ENCODE data around the gene CD22. TPM values are rescaled to one million over a fixed set of nuclear protein-coding genes. Genes with fewer than 3 reads are reported as not detected.

The CD22 gene
- total and polyA plus RNA-seq, 2 of the 13 experiments (the other 11 are each of a cell fraction or from before 2014, with no cell fraction given): 0.71 to 1.7 TPM

DNA sequence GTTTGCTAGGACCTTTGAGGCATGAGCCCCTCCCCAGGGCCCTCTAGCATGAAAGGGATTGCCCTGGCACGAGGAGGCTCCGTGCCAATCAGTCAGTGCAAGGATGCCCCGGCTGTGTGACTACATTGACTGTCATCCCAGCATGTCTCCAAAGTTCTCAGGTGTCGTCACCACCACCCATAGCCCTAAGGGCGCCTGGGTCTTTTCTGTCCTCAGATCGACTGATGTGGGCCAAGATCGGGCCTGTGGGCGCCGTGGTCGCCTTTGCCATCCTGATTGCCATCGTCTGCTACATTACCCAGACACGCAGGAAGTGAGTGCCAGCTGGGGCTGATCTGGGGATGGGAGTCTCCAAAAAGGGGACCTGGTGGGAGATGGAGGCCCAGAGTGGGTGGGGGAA lies 18.7 kb upstream of the CD22 start (continued):
- TF ChIP-seq, protein P1, sequence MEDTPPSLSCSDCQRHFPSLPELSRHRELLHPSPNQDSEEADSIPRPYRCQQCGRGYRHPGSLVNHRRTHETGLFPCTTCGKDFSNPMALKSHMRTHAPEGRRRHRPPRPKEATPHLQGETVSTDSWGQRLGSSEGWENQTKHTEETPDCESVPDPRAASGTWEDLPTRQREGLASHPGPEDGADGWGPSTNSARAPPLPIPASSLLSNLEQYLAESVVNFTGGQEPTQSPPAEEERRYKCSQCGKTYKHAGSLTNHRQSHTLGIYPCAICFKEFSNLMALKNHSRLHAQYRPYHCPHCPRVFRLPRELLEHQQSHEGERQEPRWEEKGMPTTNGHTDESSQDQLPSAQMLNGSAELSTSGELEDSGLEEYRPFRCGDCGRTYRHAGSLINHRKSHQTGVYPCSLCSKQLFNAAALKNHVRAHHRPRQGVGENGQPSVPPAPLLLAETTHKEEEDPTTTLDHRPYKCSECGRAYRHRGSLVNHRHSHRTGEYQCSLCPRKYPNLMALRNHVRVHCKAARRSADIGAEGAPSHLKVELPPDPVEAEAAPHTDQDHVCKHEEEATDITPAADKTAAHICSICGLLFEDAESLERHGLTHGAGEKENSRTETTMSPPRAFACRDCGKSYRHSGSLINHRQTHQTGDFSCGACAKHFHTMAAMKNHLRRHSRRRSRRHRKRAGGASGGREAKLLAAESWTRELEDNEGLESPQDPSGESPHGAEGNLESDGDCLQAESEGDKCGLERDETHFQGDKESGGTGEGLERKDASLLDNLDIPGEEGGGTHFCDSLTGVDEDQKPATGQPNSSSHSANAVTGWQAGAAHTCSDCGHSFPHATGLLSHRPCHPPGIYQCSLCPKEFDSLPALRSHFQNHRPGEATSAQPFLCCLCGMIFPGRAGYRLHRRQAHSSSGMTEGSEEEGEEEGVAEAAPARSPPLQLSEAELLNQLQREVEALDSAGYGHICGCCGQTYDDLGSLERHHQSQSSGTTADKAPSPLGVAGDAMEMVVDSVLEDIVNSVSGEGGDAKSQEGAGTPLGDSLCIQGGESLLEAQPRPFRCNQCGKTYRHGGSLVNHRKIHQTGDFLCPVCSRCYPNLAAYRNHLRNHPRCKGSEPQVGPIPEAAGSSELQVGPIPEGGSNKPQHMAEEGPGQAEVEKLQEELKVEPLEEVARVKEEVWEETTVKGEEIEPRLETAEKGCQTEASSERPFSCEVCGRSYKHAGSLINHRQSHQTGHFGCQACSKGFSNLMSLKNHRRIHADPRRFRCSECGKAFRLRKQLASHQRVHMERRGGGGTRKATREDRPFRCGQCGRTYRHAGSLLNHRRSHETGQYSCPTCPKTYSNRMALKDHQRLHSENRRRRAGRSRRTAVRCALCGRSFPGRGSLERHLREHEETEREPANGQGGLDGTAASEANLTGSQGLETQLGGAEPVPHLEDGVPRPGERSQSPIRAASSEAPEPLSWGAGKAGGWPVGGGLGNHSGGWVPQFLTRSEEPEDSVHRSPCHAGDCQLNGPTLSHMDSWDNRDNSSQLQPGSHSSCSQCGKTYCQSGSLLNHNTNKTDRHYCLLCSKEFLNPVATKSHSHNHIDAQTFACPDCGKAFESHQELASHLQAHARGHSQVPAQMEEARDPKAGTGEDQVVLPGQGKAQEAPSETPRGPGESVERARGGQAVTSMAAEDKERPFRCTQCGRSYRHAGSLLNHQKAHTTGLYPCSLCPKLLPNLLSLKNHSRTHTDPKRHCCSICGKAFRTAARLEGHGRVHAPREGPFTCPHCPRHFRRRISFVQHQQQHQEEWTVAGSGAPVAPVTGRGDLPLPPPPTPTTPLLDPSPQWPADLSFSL (CRISPR knock-in tag; IDR thresholded peaks at IDR 0.05): no peak
- TF ChIP-seq ZNF383 (CRISPR knock-in tag; IDR thresholded peaks at IDR 0.05; ENCODE audit: borderline replicate concordance) (no peak), SMARCC2 (IDR thresholded peaks at IDR 0.05) (no peak), ZNF10 (CRISPR knock-in tag; IDR thresholded peaks at IDR 0.05; ENCODE audit: borderline replicate concordance, low read depth) (no peak)

DNA sequence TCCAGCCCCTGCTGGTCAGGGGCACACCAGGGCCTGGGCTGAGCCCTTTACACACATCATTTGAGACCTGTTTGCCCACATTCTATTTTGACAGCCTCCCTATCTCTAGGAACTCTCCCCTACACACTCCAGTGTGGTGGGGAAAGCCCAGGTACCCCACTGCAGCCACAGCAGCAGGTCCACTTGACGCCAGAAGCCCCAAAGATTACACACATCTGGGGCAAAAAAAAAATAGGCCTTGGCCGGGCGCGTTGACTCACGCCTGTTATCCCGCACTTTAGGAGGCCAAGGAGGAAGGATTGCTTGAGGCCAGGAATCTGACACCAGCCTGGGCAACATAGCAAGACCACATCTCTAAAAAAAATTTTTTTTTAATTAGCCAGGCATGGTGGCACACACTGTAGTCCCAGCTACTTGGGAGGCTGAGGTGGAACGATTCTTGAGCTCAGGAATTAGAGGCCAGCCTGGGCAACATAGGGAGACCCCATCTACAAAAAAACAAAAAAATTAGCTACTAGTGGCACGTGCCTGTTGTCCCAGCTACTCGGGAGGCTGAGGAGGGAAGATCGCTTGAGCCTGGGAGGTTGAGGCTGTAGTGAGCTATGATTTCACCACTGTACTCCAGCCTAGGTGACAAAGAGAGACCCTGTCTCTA lies 18.0 kb upstream of the CD22 start:
- Histone ChIP-seq H2AFZ (ENCODE audit: low read length) (no peak overlapping the region), H3K4me1 (ENCODE audit: insufficient read depth, low read length) (peaks cover 99% of the 10 kb centered on the region), H3K27ac (ENCODE audit: extremely low read length, insufficient read depth, low read length) (no peak overlapping the region), H3K4me2 (ENCODE audit: low read depth, low read length) (no peak overlapping the region), H3K4me3 (replicated peaks in 1 of 3; ENCODE audit: insufficient read depth in 1 of 3, low read depth in 2 of 3, low read length in 3 of 3) (no peak overlapping the region), H3K9ac (ENCODE audit: insufficient read depth, low read depth, low read length) (no peak overlapping the region), H3K27me3 (ENCODE audit: control insufficient read depth in 1 of 2, insufficient read depth in 2 of 2, low read length in 2 of 2) (no peaks in the 10 kb centered on the region), H3K9me3 (ENCODE audit: low read length) (no peaks in the 10 kb centered on the region), H4K20me1 (ENCODE audit: insufficient read depth, low read length) (no peaks in the 10 kb centered on the region), H3K36me3 (replicated peaks in 1 of 2; ENCODE audit: control insufficient read depth in 1 of 2, insufficient read depth in 2 of 2, low read length in 2 of 2) (no peaks in the 10 kb centered on the region), H3K79me2 (ENCODE audit: insufficient read depth, low read length) (no peaks in the 10 kb centered on the region)
- intact Hi-C loops (cut with micrococcal nuclease; ENCODE audit: unreplicated experiment) (no loop called here), in situ Hi-C loops (cut with HindIII; ENCODE audit: extremely low pct_ligation_motif_present, low pct_unique_long_range_greater_than_20kb) (no loop called here)
- no peak for FAIRE-seq
- POLR2A ChIA-PET: interaction anchor here (1.1 kb wide), 1 partner anchor 30 kb away, joined by 3 read pairs; no protein-coding TSS in a partner anchor
- CTCF ChIA-PET (ENCODE audit: low intra/inter-chr PET ratio, low total read pairs): no interaction called here
- 89% methylated on average over 9 of the region's 10 CpGs for whole genome bisulfite sequencing (ENCODE audit: low lambda C conversion rate)
- no TSS peak for BruUV-seq (replicated peaks)
- DNase-seq (ENCODE audit: low spot score): no peak
- peak; percentile 16 for ATAC-seq
- TF ChIP-seq, protein P2, sequence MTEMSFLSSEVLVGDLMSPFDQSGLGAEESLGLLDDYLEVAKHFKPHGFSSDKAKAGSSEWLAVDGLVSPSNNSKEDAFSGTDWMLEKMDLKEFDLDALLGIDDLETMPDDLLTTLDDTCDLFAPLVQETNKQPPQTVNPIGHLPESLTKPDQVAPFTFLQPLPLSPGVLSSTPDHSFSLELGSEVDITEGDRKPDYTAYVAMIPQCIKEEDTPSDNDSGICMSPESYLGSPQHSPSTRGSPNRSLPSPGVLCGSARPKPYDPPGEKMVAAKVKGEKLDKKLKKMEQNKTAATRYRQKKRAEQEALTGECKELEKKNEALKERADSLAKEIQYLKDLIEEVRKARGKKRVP (CRISPR knock-in tag; IDR thresholded peaks at IDR 0.05): no peak
- peak; percentile 60 for TF ChIP-seq ZNF121 (CRISPR knock-in tag; IDR thresholded peaks at IDR 0.05)
- no peak for TF ChIP-seq NONO (IDR thresholded peaks at IDR 0.05)
- no peak for TF ChIP-seq NONO (CRISPR knock-in tag; conservative IDR thresholded peaks at IDR 0.05)
- TF ChIP-seq, protein P3, sequence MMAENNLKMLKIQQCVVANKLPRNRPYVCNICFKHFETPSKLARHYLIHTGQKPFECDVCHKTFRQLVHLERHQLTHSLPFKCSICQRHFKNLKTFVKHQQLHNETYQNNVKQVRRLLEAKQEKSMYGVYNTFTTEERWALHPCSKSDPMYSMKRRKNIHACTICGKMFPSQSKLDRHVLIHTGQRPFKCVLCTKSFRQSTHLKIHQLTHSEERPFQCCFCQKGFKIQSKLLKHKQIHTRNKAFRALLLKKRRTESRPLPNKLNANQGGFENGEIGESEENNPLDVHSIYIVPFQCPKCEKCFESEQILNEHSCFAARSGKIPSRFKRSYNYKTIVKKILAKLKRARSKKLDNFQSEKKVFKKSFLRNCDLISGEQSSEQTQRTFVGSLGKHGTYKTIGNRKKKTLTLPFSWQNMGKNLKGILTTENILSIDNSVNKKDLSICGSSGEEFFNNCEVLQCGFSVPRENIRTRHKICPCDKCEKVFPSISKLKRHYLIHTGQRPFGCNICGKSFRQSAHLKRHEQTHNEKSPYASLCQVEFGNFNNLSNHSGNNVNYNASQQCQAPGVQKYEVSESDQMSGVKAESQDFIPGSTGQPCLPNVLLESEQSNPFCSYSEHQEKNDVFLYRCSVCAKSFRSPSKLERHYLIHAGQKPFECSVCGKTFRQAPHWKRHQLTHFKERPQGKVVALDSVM (CRISPR knock-in tag; IDR thresholded peaks at IDR 0.05): 0 out of 2 replicates have a peak, but pooled peaks have one; percentile 51

Data from HepG2 (cell line).